ENCODE measurements around the gene SERINC5. TPM values are rescaled to one million over a fixed set of nuclear protein-coding genes. Genes with fewer than 3 reads are reported as not detected.
A peak's percentile ranks its signal among the peaks of the same experiment; 100 is the strongest.

The SERINC5 gene
- total RNA-seq, 4 donors from 2014 or later = 9.5 to 54.5 (median 22.4) TPM

GRCh38 chr5:80172067-80172695, 83.7 kb downstream of the SERINC5 start:
- Histone ChIP-seq H3K4me3 (no peak overlapping the region), H3K27ac (peak overlapping the region in 1 of 2 donors; percentile 33), H3K4me1 (no peaks in the 10 kb centered on the region), H3K27me3 (no peaks in the 10 kb centered on the region), H3K36me3 (no peaks in the 10 kb centered on the region), H3K9me3 (no peaks in the 10 kb centered on the region)
- TF ChIP-seq POLR2A (IDR thresholded peaks at IDR 0.05) = no peak
- no peak for TF ChIP-seq CTCF (IDR thresholded peaks at IDR 0.05)
- DNase-seq = no peak
- intact Hi-C loops (cut with DNase I; ENCODE audit: low total_unique reads) = no loop called here

DNA sequence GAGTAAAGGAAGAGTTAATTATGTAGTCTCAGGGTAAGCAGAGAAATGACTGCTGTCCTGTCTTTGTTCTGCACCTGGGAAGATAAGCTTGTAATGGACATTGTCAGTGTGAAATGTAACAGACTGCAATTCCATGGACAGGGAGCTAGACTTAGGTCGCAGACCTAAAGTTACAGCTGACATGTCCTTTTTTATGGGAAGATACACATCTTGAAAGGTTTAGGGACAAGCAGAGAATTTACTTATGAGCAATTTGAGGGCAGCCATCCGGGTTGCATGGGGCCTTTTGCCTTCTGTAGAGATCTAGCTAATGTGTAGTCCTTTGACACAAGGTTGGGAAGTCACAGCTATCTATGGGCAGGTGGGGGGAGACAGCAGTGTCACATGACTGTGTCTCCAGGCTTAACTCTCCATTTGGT, 85.7 kb downstream of the SERINC5 start:
- Histone ChIP-seq H3K27ac (no peak overlapping the region), H3K9me3 (no peaks in the 10 kb centered on the region), H3K4me3 (no peak overlapping the region), H3K4me1 (no peaks in the 10 kb centered on the region), H3K27me3 (no peaks in the 10 kb centered on the region), H3K36me3 (no peaks in the 10 kb centered on the region)
- no peak for DNase-seq
- TF ChIP-seq POLR2A (IDR thresholded peaks at IDR 0.05) (no peak), CTCF (IDR thresholded peaks at IDR 0.05) (no peak)
- intact Hi-C loops (cut with DNase I; ENCODE audit: low total_unique reads) = no loop called here

DNA sequence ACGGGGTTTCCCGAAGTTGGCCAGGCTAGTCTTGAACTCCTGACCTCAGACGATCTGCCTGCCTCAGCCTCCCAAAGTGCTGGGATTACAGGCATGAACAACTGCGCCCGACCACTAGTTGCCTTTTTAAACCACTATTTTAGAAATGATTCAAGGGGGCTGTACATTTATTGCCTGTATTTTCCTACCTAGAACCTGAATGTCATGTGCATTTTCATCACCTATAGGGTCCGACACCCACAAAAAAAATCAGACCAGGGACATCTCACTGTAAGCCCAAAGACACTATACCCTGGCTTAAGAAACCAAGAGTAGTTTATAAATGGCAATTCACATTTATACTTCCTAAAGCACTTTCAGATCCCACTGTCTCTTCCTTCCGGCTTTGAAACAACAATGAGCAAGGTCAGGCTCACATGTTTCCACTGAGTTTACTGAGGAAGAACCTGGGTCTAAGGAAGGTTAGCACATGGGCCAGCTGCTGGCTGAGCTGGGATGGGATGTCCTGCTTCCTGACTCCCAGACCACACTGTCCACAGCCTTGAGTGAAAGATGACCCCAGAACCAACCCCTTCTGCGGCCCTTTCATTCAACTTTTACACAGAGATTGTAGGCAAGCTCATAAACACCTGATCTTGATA, 87.3 kb downstream of the SERINC5 start:
- no peak for TF ChIP-seq POLR2A (IDR thresholded peaks at IDR 0.05)
- TF ChIP-seq CTCF (IDR thresholded peaks at IDR 0.05) = no peak
- intact Hi-C loops (cut with DNase I; ENCODE audit: low total_unique reads) = no loop called here
- H3K4me3 ChIP-seq = no peak overlapping the region
- DNase-seq = no peak
- no peaks in the 10 kb centered on the region for H3K27me3 ChIP-seq
- no peak overlapping the region for H3K27ac ChIP-seq
- H3K9me3 ChIP-seq = no peaks in the 10 kb centered on the region
- no peaks in the 10 kb centered on the region for H3K36me3 ChIP-seq
- no peaks in the 10 kb centered on the region for H3K4me1 ChIP-seq

DNA sequence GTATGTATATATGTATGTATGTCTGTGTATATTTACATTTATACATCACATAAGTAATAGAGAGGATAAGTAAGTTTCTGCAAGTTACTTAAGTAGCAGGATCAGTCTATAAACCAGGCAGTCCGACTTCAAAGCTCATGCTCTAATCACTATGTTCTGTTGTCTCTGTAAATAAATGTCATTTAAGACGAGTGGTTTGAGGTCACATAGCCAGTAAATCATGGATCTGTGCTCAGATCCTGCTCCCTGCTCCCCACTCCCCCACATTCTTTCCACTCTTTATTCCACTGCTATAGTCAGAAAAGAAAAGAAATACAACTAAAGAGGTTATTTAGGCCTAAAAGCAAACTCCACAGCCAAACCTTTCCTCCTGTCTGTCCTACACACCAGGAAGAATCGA, 90.4 kb downstream of the SERINC5 start:
- no peaks in the 10 kb centered on the region for H3K4me1 ChIP-seq
- no peak overlapping the region for H3K27ac ChIP-seq
- intact Hi-C loops (cut with DNase I; ENCODE audit: low total_unique reads) = no loop called here
- TF ChIP-seq POLR2A (IDR thresholded peaks at IDR 0.05) (no peak), CTCF (IDR thresholded peaks at IDR 0.05) (no peak)
- H3K36me3 ChIP-seq = no peaks in the 10 kb centered on the region
- H3K27me3 ChIP-seq = no peaks in the 10 kb centered on the region
- H3K9me3 ChIP-seq = no peaks in the 10 kb centered on the region
- DNase-seq = no peak
- no peak overlapping the region for H3K4me3 ChIP-seq

DNA sequence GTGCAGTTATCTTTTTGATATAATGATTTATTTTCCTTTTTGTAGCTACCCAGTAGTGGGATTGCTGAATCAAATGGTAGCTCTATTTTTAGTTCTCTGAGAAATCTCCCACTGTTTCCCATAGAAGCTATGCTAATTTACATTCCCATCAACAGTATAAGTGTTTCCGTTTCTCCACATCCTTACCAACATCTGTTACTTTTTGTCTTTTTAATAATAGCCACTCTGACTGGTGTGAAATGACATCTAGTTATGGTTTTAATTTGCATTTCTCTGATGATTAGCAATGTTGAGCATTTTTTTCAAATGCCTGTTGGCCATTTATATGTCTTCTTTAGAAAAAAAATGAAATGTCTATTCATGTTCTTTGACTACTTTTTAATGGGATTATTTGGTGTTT, 94.7 kb downstream of the SERINC5 start:
- Histone ChIP-seq H3K9me3 (no peaks in the 10 kb centered on the region), H3K27ac (no peak overlapping the region), H3K36me3 (no peaks in the 10 kb centered on the region), H3K4me1 (no peaks in the 10 kb centered on the region), H3K4me3 (no peak overlapping the region), H3K27me3 (no peaks in the 10 kb centered on the region)
- no peak for TF ChIP-seq POLR2A (IDR thresholded peaks at IDR 0.05)
- no peak for TF ChIP-seq CTCF (IDR thresholded peaks at IDR 0.05)
- DNase-seq = no peak
- intact Hi-C loops (cut with DNase I; ENCODE audit: low total_unique reads) = no loop called here
